Neuronal stem cell (in vitro differentiated cells): ENCODE measurements around the gene SFMBT1.

ENCODE experiments used
- DNase-seq: peaks from one replicate; pipeline ENCODE4 v3.0.0-alpha.2; 2013; ENCODE audit warnings: low spot score
- H2AFZ ChIP-seq: one replicate; pipeline ENCODE4 v1.6.1; 2013; ENCODE audit warnings: mild to moderate bottlenecking, low read length, inconsistent platforms
- H2AK5ac ChIP-seq: 2 replicates; pipeline ENCODE4 v1.6.1; 2013; ENCODE audit warnings: low read depth, mild to moderate bottlenecking, inconsistent platforms, low read length, moderate library complexity, mixed read lengths
- H2BK120ac ChIP-seq: 2 replicates; pipeline ENCODE4 v1.6.1; 2013; ENCODE audit warnings: low read depth, mild to moderate bottlenecking, inconsistent platforms, low read length, moderate library complexity, mixed read lengths
- H2BK12ac ChIP-seq: one replicate; pipeline ENCODE4 v1.6.1; 2013; ENCODE audit warnings: low read length, inconsistent platforms
- H2BK15ac ChIP-seq: 2 replicates; pipeline ENCODE4 v1.6.1; 2013; ENCODE audit warnings: mild to moderate bottlenecking, low read length, inconsistent platforms, mixed read lengths
- H2BK5ac ChIP-seq: one replicate; pipeline ENCODE4 v1.6.1; 2013; ENCODE audit warnings: inconsistent platforms, mild to moderate bottlenecking, low read length, moderate library complexity
- H3K14ac ChIP-seq: one replicate; pipeline ENCODE4 v1.6.1; 2013; ENCODE audit warnings: low read length, inconsistent platforms
- H3K18ac ChIP-seq: 2 replicates; pipeline ENCODE4 v1.6.1; 2013; ENCODE audit warnings: low read length, inconsistent platforms
- H3K23ac ChIP-seq: 2 replicates; pipeline ENCODE4 v1.6.1; 2013; ENCODE audit warnings: low read depth, mild to moderate bottlenecking, mixed read lengths, low read length, inconsistent platforms; ENCODE audit not compliant: poor library complexity
- H3K27ac ChIP-seq: replicated peaks from 3 replicates; pipeline ENCODE4 v1.5.1; 2013; ENCODE audit warnings: low read length, inconsistent platforms
- H3K27me3 ChIP-seq, 3 experiments: 2 replicates each; pipeline ENCODE4 v1.6.1; 2013; ENCODE audit warnings: low read length in 3 of 3, mild to moderate bottlenecking in 2 of 3, inconsistent platforms in 1 of 3, low read depth in 1 of 3, mixed read lengths in 1 of 3, moderate library complexity in 1 of 3; ENCODE audit not compliant: control insufficient read depth in 3 of 3, insufficient read depth in 3 of 3
- H3K36me3 ChIP-seq, 2 donors: replicated peaks in 1 of 2; 2 replicates each; pipeline ENCODE4 v1.6.1; 2013; ENCODE audit warnings: low read length in 2 of 2; ENCODE audit not compliant: control insufficient read depth in 2 of 2, insufficient read depth in 2 of 2
- H3K4ac ChIP-seq: 2 replicates; pipeline ENCODE4 v1.6.1; 2013; ENCODE audit warnings: inconsistent platforms, mild to moderate bottlenecking, low read length, moderate library complexity
- H3K4me1 ChIP-seq, 2 donors: 1 replicate in 1 of 2; 2 replicates in 1 of 2; pipeline ENCODE4 v1.6.1; 2013; ENCODE audit warnings: low read length in 2 of 2, low read depth in 1 of 2; ENCODE audit not compliant: control insufficient read depth in 2 of 2, insufficient read depth in 1 of 2
- H3K4me2 ChIP-seq: one replicate; pipeline ENCODE4 v1.6.1; 2013; ENCODE audit warnings: mild to moderate bottlenecking, low read length, inconsistent platforms; ENCODE audit not compliant: insufficient read depth, poor library complexity, severe bottlenecking
- H3K4me3 ChIP-seq, 2 donors: 2 replicates each; pipeline ENCODE4 v1.5.1; 2013; ENCODE audit warnings: low read length in 2 of 2, mild to moderate bottlenecking in 2 of 2, inconsistent platforms in 1 of 2, moderate library complexity in 1 of 2
- H3K79me1 ChIP-seq: one replicate; pipeline ENCODE4 v1.6.1; 2013; ENCODE audit warnings: low read depth, mild to moderate bottlenecking, inconsistent platforms, low read length, moderate library complexity
- H3K9ac ChIP-seq: one replicate; pipeline ENCODE4 v1.6.1; 2013; ENCODE audit warnings: mild to moderate bottlenecking, low read depth, low read length, inconsistent platforms; ENCODE audit not compliant: poor library complexity
- H3K9me3 ChIP-seq, 2 donors: replicated peaks in 1 of 2; 2 replicates each; pipeline versions ENCODE3 to v1.6.1; 2013; ENCODE audit warnings: low read length in 2 of 2, mild to moderate bottlenecking in 2 of 2, inconsistent platforms in 1 of 2, low read depth in 1 of 2, mixed read lengths in 1 of 2, moderate library complexity in 1 of 2; ENCODE audit not compliant: control insufficient read depth in 2 of 2, insufficient read depth in 1 of 2
- H4K8ac ChIP-seq: one replicate; pipeline ENCODE4 v1.6.1; 2013; ENCODE audit warnings: low read depth, mild to moderate bottlenecking, inconsistent platforms, low read length, moderate library complexity
- H4K91ac ChIP-seq: one replicate; pipeline ENCODE4 v1.6.1; 2013; ENCODE audit warnings: low read length, low read depth, mild to moderate bottlenecking, inconsistent platforms; ENCODE audit not compliant: poor library complexity
- WGBS, 2 donors: extraction: QIAGEN DNeasy Blood & Tissue Kit; methylation state at CpG; one replicate each; pipeline ENCODE4 v1.1.7; 2013; ENCODE audit warnings: missing lambda C conversion rate in 2 of 2, mixed read lengths in 1 of 2; ENCODE audit not compliant: insufficient read length in 2 of 2, insufficient replicate concordance in 1 of 2; ENCODE audit errors: extremely low coverage in 2 of 2; 5-methylcytosine and 5-hydroxymethylcytosine counted together

SFMBT1 gene

DNA sequence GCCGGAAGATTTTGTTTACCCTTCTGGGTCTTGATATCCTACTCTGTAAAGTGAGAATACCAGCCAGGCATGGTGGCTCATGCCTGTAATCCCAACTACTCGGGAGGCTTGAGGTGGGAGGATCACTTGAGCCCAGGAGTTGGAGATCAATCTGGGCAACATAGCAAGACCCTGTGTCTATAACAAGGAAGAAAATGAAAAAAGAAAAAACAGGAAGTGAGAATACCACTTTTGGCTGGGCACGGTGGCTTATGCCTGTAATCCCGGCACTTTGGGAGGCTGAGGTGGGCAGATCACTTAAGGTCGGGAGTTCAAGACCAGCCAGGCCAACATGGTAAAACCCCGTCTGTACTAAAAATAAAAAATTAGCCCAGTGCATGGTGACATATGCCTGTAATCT is 36.9 kb downstream of the SFMBT1 start:
- no peak overlapping the region for H2BK15ac ChIP-seq
- H3K79me1 ChIP-seq: no peaks in the 10 kb centered on the region
- no peak overlapping the region for H4K91ac ChIP-seq
- no peak overlapping the region for H3K23ac ChIP-seq
- no CpG with 5 or more reads among the region's 6 CpGs for WGBS, 2 donors
- no peak overlapping the region for H4K8ac ChIP-seq
- no peak overlapping the region for H3K18ac ChIP-seq
- peaks cover 0 to 3% of the 10 kb centered on the region in 2 donors for H3K9me3 ChIP-seq
- no peak overlapping the region for H3K4ac ChIP-seq
- no peak overlapping the region for H3K27ac ChIP-seq
- no peak overlapping the region for H3K4me2 ChIP-seq
- no peak overlapping the region for H2BK120ac ChIP-seq
- H3K4me1 ChIP-seq: peaks cover 0 to 2% of the 10 kb centered on the region in 2 donors
- no peak for DNase-seq
- no peak overlapping the region for H2BK5ac ChIP-seq
- H3K36me3 ChIP-seq: no peaks in the 10 kb centered on the region
- H3K4me3 ChIP-seq: no peak overlapping the region
- no peak overlapping the region for H2BK12ac ChIP-seq
- no peak overlapping the region for H2AK5ac ChIP-seq
- no peak overlapping the region for H3K14ac ChIP-seq
- no peak overlapping the region for H3K9ac ChIP-seq
- no peaks in the 10 kb centered on the region for H3K27me3 ChIP-seq
- H2AFZ ChIP-seq: no peak overlapping the region

- WGBS, 2 donors: no CpG with 5 or more reads among the region's 12 CpGs
- Histone ChIP-seq H3K9ac (no peak overlapping the region), H3K4ac (no peak overlapping the region), H2AK5ac (no peak overlapping the region), H3K4me1 (peaks cover 0 to 2% of the 10 kb centered on the region in 2 donors), H3K27me3 (no peaks in the 10 kb centered on the region), H2BK12ac (no peak overlapping the region), H4K8ac (no peak overlapping the region), H2AFZ (no peak overlapping the region), H3K14ac (no peak overlapping the region), H2BK120ac (no peak overlapping the region), H3K18ac (no peak overlapping the region), H3K23ac (no peak overlapping the region), H4K91ac (no peak overlapping the region), H2BK15ac (no peak overlapping the region), H3K4me2 (no peak overlapping the region), H2BK5ac (peak overlapping the region; percentile 1), H3K27ac (no peak overlapping the region), H3K79me1 (no peaks in the 10 kb centered on the region), H3K36me3 (no peaks in the 10 kb centered on the region), H3K9me3 (no peaks in the 10 kb centered on the region), H3K4me3 (no peak overlapping the region)
- DNase-seq: no peak
Measured at GRCh38 chr3:53005854-53006513, 39.9 kb downstream of the SFMBT1 start.

DNA sequence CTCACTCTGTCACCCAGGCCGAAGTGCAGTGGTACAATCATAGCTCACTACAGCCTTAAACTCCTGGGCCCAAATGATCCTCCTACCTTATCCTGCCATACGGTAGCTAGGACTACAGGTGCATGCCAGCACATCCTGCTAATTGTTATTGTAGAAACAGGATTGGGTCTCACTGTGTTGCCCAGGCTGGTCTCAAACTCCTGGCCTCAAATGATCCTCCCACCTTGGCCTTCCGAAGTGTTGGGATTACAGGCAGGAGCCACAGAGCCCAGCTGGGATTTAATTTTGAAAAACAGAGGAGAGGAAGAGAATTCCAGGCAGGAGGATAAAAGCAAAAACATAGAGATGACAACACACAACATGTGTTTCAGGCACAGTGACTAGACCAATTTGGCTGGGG is 40.5 kb downstream of the SFMBT1 start:
- H2BK12ac ChIP-seq: no peak overlapping the region
- H2BK15ac ChIP-seq: no peak overlapping the region
- no peak overlapping the region for H2BK5ac ChIP-seq
- no peak overlapping the region for H3K27ac ChIP-seq
- no peaks in the 10 kb centered on the region for H3K9me3 ChIP-seq
- peaks cover 0 to 2% of the 10 kb centered on the region in 2 donors for H3K4me1 ChIP-seq
- H4K91ac ChIP-seq: no peak overlapping the region
- no peaks in the 10 kb centered on the region for H3K36me3 ChIP-seq
- no peak overlapping the region for H2AK5ac ChIP-seq
- no peak overlapping the region for H3K4me3 ChIP-seq
- H3K79me1 ChIP-seq: no peaks in the 10 kb centered on the region
- DNase-seq: no peak
- H2AFZ ChIP-seq: no peak overlapping the region
- H3K4ac ChIP-seq: no peak overlapping the region
- no peak overlapping the region for H3K14ac ChIP-seq
- no peak overlapping the region for H4K8ac ChIP-seq
- no CpG with 5 or more reads among the region's 3 CpGs for WGBS, 2 donors
- H3K27me3 ChIP-seq: no peaks in the 10 kb centered on the region
- H3K4me2 ChIP-seq: no peak overlapping the region
- no peak overlapping the region for H3K9ac ChIP-seq
- H2BK120ac ChIP-seq: no peak overlapping the region
- no peak overlapping the region for H3K18ac ChIP-seq
- H3K23ac ChIP-seq: no peak overlapping the region

DNA sequence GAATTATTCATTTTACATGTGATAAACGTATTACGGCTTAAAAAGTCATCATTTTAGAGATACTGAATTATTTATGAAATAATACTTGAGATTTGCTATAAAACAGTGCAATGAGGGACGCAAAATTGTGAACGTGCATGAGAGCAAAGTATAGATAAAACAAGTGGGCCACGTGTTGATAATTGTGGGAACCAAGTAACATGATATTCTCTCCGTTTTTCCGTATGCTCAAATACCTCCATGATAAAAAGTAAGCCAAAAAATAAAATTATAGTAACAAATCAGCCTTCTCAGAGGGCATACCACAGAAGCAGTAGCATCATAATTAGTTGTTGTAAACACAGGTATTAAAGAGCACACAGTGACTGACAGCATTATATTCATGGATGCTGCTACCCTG is 42.6 kb downstream of the SFMBT1 start:
- no peaks in the 10 kb centered on the region for H3K27me3 ChIP-seq
- no CpG with 5 or more reads among the region's 7 CpGs for WGBS, 2 donors
- H3K14ac ChIP-seq: no peak overlapping the region
- no peak overlapping the region for H3K23ac ChIP-seq
- H2AK5ac ChIP-seq: no peak overlapping the region
- H4K8ac ChIP-seq: no peak overlapping the region
- H2BK120ac ChIP-seq: no peak overlapping the region
- no peak overlapping the region for H2AFZ ChIP-seq
- H3K4me1 ChIP-seq: no peaks in the 10 kb centered on the region
- H3K27ac ChIP-seq: no peak overlapping the region
- H2BK15ac ChIP-seq: no peak overlapping the region
- H2BK5ac ChIP-seq: no peak overlapping the region
- H4K91ac ChIP-seq: no peak overlapping the region
- H3K4me3 ChIP-seq: no peak overlapping the region
- peaks cover 4% of the 10 kb centered on the region for H3K79me1 ChIP-seq
- no peak overlapping the region for H3K9ac ChIP-seq
- no peaks in the 10 kb centered on the region for H3K36me3 ChIP-seq
- peaks cover 0 to 2% of the 10 kb centered on the region in 2 donors for H3K9me3 ChIP-seq
- no peak overlapping the region for H3K4ac ChIP-seq
- H3K18ac ChIP-seq: no peak overlapping the region
- DNase-seq: no peak
- no peak overlapping the region for H2BK12ac ChIP-seq
- H3K4me2 ChIP-seq: no peak overlapping the region
